Measurements from ENCODE around the gene ERBB4.

Gene ERBB4

GRCh38 chr2:212288308-212288707 lies 250.3 kb downstream of the ERBB4 start:
- no peak for TF ChIP-seq CTCF (IDR thresholded peaks at IDR 0.05; ENCODE audit: low read depth, low read length)
- Histone ChIP-seq H3K27me3 (no peaks in the 10 kb centered on the region; the same call in 1 of the 2 replicates), H3K36me3 (no peaks in the 10 kb centered on the region), H3K4me3 (ENCODE audit: low read depth, low read length) (no peak overlapping the region), H3K9me3 (no peaks in the 10 kb centered on the region), H3K4me1 (peaks cover 31% of the 10 kb centered on the region)
- no peak for DNase-seq

- no peaks in the 10 kb centered on the region for H3K9me3 ChIP-seq
These were observed 254.4 kb downstream of the ERBB4 start for GRCh38 chr2:212284166-212284565.

GRCh38 chr2:212282671-212283261 lies 255.8 kb downstream of the ERBB4 start:
- H3K4me3 ChIP-seq (ENCODE audit: low read depth, low read length) = no peak overlapping the region
- H3K9me3 ChIP-seq = no peaks in the 10 kb centered on the region
- no peaks in the 10 kb centered on the region for H3K36me3 ChIP-seq
- H3K4me1 ChIP-seq = peaks cover 35% of the 10 kb centered on the region
- no peak for DNase-seq
- no peak for TF ChIP-seq CTCF (IDR thresholded peaks at IDR 0.05; ENCODE audit: low read depth, low read length)
- H3K27me3 ChIP-seq = no peaks in the 10 kb centered on the region; the same call in 1 of the 2 replicates

More at GRCh38 chr2:212284166-212284565, 254.4 kb downstream of the ERBB4 start:
- H3K4me1 ChIP-seq = peaks cover 24% of the 10 kb centered on the region
- no peaks in the 10 kb centered on the region for H3K36me3 ChIP-seq
- DNase-seq = no peak
- H3K4me3 ChIP-seq (ENCODE audit: low read depth, low read length) = no peak overlapping the region
- no peaks in the 10 kb centered on the region; the same call in 1 of the 2 replicates for H3K27me3 ChIP-seq
- no peak for TF ChIP-seq CTCF (IDR thresholded peaks at IDR 0.05; ENCODE audit: low read depth, low read length)

GRCh38 chr2:212276813-212277212 lies 261.8 kb downstream of the ERBB4 start:
- TF ChIP-seq CTCF (IDR thresholded peaks at IDR 0.05; ENCODE audit: low read depth, low read length) = no peak
- Histone ChIP-seq H3K27me3 (no peaks in the 10 kb centered on the region), H3K9me3 (no peaks in the 10 kb centered on the region)

GRCh38 chr2:212274215-212274614 lies 264.4 kb downstream of the ERBB4 start:
- no peak for TF ChIP-seq CTCF (IDR thresholded peaks at IDR 0.05; ENCODE audit: low read depth, low read length)

More at GRCh38 chr2:212276813-212277212, 261.8 kb downstream of the ERBB4 start:
- H3K4me1 ChIP-seq = peaks cover 34% of the 10 kb centered on the region
- no peak overlapping the region for H3K4me3 ChIP-seq (ENCODE audit: low read depth, low read length)
- DNase-seq = no peak
- H3K36me3 ChIP-seq = no peaks in the 10 kb centered on the region

GRCh38 chr2:212271583-212271982 lies 267.0 kb downstream of the ERBB4 start:
- H3K9me3 ChIP-seq = no peaks in the 10 kb centered on the region
- no peak for DNase-seq
- no peaks in the 10 kb centered on the region for H3K27me3 ChIP-seq
- H3K4me1 ChIP-seq = peaks cover 20% of the 10 kb centered on the region
- H3K4me3 ChIP-seq (ENCODE audit: low read depth, low read length) = no peak overlapping the region
- no peak for TF ChIP-seq CTCF (IDR thresholded peaks at IDR 0.05; ENCODE audit: low read depth, low read length)
- no peaks in the 10 kb centered on the region for H3K36me3 ChIP-seq

More at GRCh38 chr2:212274215-212274614, 264.4 kb downstream of the ERBB4 start:
- H3K9me3 ChIP-seq = no peaks in the 10 kb centered on the region
- no peaks in the 10 kb centered on the region for H3K27me3 ChIP-seq
- DNase-seq = no peak
- H3K36me3 ChIP-seq = no peaks in the 10 kb centered on the region
- H3K4me3 ChIP-seq (ENCODE audit: low read depth, low read length) = no peak overlapping the region
- H3K4me1 ChIP-seq = peaks cover 39% of the 10 kb centered on the region
